HG03378 (cell line): ENCODE results near the gene GRM7.

Experiments
- ATAC-seq: cut with Tn5 transposase; IDR thresholded peaks from one replicate; pipeline ENCODE4 v1.9.1; 2021; ENCODE audit warnings: mild to moderate bottlenecking, moderate library complexity; ENCODE audit not compliant: unreplicated experiment

GRM7 gene

DNA sequence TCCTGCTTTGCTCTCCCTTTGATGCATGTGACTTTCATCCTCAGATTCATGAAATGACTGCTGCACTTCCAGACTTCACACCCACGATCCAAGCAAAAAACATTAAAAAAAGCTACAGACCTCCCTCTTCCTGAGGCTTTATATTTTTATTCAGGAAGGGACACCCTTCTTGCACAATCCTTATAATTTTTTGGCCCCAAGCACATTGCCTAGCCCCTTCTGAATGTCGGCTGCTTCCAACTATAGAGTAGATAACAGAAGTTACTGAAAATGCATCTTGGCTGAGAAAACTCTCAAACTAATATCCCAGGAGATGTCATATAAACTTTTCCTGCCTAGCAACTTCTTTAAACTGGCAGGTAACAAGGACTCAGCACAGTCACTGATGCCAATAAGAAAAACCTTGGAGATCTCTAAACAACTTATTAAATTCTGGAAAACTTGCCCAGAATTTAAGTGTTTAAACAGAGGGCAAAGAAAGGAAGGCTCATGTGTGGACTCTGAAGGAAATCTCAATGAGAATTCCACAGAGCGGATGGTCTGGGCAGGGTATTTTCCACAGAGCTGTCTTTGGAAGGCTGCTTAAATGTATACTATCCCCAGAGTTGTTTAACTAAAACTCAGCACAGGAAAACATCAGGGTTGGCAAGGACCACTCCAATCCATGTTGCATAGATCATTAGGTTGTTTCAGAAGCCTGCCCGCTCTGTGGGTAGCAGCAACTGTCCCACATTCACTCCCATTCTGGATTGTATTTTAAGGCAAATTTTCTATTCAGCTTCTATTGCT is 893.9 kb downstream of the GRM7 start:
- no peak for ATAC-seq

DNA sequence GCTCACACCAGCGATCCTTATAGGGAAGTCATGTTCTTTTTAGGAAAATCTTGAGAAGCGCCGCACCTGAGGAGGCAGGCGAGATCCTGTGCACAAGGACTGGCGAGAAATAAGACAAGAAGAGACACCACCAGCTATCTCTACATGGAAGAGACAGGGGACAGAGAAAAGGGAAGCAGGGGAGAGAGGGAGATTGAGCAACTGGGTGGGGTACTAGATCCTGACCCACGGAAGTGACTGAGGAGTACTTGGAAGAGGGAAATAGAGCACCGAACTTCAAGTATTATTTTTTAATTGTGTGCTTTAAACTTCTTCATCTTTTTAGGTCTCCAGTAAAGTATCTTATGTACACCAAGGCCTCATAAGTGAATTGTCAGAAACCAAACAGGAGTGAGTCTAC is 898.7 kb downstream of the GRM7 start:
- ATAC-seq, result no peak

DNA sequence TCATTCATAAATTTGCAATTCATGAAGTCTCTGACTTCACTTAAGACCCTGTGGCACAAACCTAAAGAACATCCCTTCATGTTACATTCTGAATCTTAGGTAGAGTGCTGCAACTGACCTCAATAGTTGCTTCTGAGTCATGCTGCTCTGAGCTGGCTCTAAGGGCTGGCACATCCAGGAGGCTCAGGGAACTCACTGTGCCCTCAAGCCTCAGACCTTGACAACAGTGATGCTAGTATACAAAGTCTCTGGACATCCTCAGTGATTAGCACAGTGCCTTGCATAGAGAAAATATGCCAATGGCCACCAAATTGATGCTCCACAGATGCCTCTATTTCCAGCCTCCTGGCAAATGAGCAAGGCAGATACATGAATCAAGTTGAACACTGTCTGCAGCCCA is 899.8 kb downstream of the GRM7 start:
- no peak for ATAC-seq

- no peak for ATAC-seq
Measured at GRCh38 chr3:7764115-7764514, 903.2 kb downstream of the GRM7 start.

- no peak for ATAC-seq
Measured at GRCh38 chr3:7766530-7766929, 905.6 kb downstream of the GRM7 start.

DNA sequence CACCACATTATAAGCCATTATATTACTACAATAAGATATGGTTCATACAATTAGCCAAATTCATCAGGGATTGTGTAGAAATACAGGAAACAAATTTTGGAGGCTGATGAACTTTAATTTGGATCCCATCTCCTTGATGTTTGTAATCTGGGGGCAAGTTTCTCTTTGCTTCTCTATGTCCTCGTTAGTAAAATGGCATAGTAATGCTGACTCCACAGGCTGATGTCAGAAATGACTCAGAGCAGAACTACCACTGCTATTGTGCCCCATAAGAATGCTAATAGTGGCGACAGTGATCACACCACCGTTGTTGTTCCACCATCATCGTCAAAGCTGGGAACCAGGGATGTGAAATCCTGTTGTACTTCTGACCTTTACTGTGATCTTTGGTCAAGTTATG is 918.4 kb downstream of the GRM7 start:
- ATAC-seq, result no peak

DNA sequence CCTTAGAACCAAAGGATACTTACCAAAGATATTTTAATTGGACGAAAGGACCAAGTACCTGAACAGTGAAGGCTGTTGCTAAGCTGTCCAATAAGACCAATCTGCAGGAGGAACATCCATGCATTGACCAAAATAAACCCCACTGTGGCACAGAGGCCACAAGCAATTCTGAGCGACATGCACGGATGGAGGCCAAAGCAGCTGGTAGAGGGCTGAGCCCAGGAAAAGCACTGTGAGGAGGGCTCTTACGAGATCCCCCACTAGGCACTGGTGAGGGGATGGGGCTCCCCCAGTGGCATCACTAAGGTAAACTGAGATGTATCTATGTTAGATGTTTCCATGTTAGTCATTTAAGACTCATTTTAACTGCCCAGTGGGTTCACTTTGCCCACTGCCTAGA is 920.5 kb downstream of the GRM7 start:
- no peak for ATAC-seq

DNA sequence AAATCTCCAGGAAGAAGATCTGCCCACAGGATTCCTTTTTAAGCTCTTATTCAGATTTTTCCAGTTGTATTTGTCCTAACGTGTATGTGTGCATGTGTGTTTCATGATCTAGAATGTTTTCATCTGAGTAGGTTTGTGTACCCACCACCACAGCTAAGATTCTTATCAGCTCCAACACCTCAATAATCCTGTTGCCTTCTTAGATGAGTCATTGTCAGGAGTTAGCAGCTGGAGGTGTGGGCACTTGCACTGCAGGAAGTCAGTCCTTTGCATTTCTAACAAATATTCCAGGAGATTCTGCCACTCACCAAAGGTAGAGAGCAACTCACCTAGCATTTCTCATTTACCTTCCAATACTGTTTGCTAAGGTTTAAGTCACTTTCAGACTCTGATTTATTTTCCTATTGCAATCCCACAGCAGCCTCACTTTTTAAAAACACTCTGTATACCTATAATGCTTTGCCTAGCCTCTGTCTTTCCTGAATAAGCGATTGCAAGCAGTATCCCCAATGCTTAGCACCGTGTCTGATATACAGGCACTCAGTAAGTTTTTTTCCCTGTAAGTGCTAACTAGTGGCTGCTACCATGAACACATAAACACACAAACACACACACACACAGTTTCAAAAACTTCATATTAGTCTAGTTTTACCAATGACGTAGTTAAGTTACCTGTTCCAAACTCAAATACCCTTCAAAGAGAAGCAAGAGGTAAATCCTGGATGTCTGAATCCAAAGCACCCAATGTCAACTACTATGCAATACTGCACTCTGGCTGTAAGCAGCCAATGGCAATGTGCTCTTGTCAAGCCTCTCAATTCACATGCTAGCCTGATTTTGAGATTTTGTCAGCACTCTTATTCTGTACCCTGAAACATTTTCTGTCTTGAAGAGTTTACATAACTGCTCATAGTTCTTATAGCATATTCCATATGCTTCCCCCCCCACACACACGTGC is 927.2 kb downstream of the GRM7 start:
- ATAC-seq, result no peak

DNA sequence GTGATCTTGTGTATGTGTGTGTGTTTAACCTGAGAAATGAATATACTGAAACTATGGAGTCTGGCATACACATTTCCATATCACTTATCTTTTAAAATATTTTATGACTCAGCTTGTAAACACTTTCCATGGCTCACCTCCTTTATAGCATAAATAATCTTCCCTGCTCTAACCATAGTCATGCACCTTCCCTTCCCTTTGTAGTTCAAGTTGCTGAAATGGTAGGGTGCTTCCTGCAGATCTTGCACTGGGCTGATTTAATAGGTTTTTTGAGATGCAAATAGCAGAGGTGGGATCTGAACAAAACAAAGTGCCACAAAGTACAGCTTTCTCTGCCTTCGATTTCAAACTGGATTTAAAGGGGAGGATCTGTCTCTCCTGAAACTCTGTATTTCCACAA is 928.0 kb downstream of the GRM7 start:
- ATAC-seq, result no peak

GRCh38 chr3:7789324-7789723 is 928.4 kb downstream of the GRM7 start:
- ATAC-seq, result no peak

DNA sequence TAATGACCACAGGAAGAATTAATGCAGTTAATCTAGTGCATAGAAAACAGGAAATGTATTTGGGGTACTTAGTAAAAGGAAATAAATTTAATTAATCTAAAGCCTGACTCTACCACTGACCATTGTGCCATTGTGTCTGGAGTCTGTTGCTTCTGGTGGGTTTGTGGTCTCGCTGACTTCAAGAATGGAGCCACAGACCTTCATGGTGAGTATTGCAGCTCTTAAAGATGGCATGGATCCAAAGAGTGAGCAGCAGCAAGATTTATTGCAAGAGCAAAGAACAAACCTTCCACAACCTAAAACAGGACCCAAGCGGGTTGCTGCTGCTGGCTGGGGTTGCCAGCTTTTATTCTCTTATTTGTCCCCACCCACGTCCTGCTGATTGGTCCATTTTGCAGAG is 929.2 kb downstream of the GRM7 start:
- no peak for ATAC-seq
